MM.1S (cell line): Measurements from ENCODE around the gene DCUN1D3.

Experiments
- DNase-seq: peaks from one replicate; pipeline ENCODE4 v3.0.0-alpha.2; 2015
- H2AFZ ChIP-seq: fragments of 300-600 bp; sonication (generic); 2 replicates; pipeline ENCODE4 v1.6.0; 2016; ENCODE audit warnings: antibody characterized with exemption, low read length
- H3F3A ChIP-seq: fragments of 300-600 bp; sonication (generic); 2 replicates; pipeline ENCODE4 v1.6.1; 2016; ENCODE audit warnings: mild to moderate bottlenecking, antibody characterized with exemption, low read length, moderate library complexity, mixed read lengths; ENCODE audit not compliant: insufficient read depth
- H3K27ac ChIP-seq: fragments of 300-600 bp; sonication (generic); 2 replicates; pipeline ENCODE4 v1.5.1; 2016; ENCODE audit warnings: mild to moderate bottlenecking, low read length
- H3K27me3 ChIP-seq: fragments of 300-600 bp; sonication (generic); replicated peaks from 2 replicates; pipeline ENCODE4 v1.6.0; 2016; ENCODE audit warnings: low read length; ENCODE audit not compliant: insufficient read depth
- H3K36me3 ChIP-seq: fragments of 300-600 bp; sonication (generic); replicated peaks from 2 replicates; pipeline ENCODE4 v1.6.1; 2016; ENCODE audit warnings: mild to moderate bottlenecking, low read length, mixed read lengths; ENCODE audit not compliant: insufficient read depth
- H3K4me1 ChIP-seq: fragments of 300-600 bp; sonication (generic); 2 replicates; pipeline ENCODE4 v1.6.1; 2016; ENCODE audit warnings: low read length, mixed read lengths
- H3K4me2 ChIP-seq: fragments of 300-600 bp; sonication (generic); 2 replicates; pipeline ENCODE4 v1.6.0; 2016; ENCODE audit warnings: low read depth, low read length
- H3K4me3 ChIP-seq: fragments of 300-600 bp; sonication (generic); 2 replicates; pipeline ENCODE4 v1.5.1; 2016; ENCODE audit warnings: low read length, mixed read lengths
- H3K79me2 ChIP-seq: fragments of 300-600 bp; sonication (generic); 2 replicates; pipeline ENCODE4 v1.6.1; 2016; ENCODE audit warnings: mixed run types, low read length, mixed read lengths
- H3K9ac ChIP-seq: fragments of 300-600 bp; sonication (generic); 2 replicates; pipeline ENCODE4 v1.6.1; 2016; ENCODE audit warnings: low read length, mixed read lengths
- H3K9me2 ChIP-seq: fragments of 300-600 bp; sonication (generic); replicated peaks from 2 replicates; pipeline ENCODE4 v1.6.1; 2016; ENCODE audit warnings: mild to moderate bottlenecking, low read length, mixed read lengths; ENCODE audit not compliant: insufficient read depth
- H3K9me3 ChIP-seq: fragments of 300-600 bp; sonication (generic); replicated peaks from 2 replicates; pipeline ENCODE4 v1.6.1; 2016; ENCODE audit warnings: mild to moderate bottlenecking, low read length, mixed read lengths; ENCODE audit not compliant: insufficient read depth
- H4K20me1 ChIP-seq: fragments of 300-600 bp; sonication (generic); 2 replicates; pipeline ENCODE4 v1.6.1; 2016; ENCODE audit warnings: mild to moderate bottlenecking, low read length, moderate library complexity, mixed read lengths; ENCODE audit not compliant: insufficient read depth
- CTCF ChIP-seq: fragments of 300-600 bp; sonication (generic); IDR thresholded peaks from 2 replicates; pipeline ENCODE4 v1.5.1; 2016; ENCODE audit warnings: antibody characterized with exemption, low read length, mixed read lengths
- EZH2 ChIP-seq: fragments of 300-600 bp; sonication (generic); optimal IDR thresholded peaks from 2 replicates; pipeline ENCODE3; 2017; ENCODE audit warnings: low read depth, mild to moderate bottlenecking, antibody characterized with exemption, low read length, mixed read lengths
- EZH2phosphoT487 ChIP-seq: fragments of 300-600 bp; sonication (generic); IDR thresholded peaks from 2 replicates; pipeline ENCODE4 v1.6.1; 2018; ENCODE audit warnings: antibody characterized with exemption, low read length

DCUN1D3 gene

GRCh38 chr16:20814784-20815183 is 85.4 kb downstream of the DCUN1D3 start:
- TF ChIP-seq EZH2phosphoT487 = no peak
- no peak for TF ChIP-seq EZH2
- TF ChIP-seq CTCF = no peak
- Histone ChIP-seq H3K27ac (no peak overlapping the region), H3K27me3 (no peaks in the 10 kb centered on the region), H3F3A (no peaks in the 10 kb centered on the region), H3K4me3 (no peak overlapping the region), H3K9me3 (no peaks in the 10 kb centered on the region), H2AFZ (no peak overlapping the region), H3K4me2 (no peak overlapping the region), H4K20me1 (no peaks in the 10 kb centered on the region), H3K79me2 (no peaks in the 10 kb centered on the region), H3K4me1 (no peaks in the 10 kb centered on the region), H3K9me2 (no peaks in the 10 kb centered on the region), H3K9ac (no peak overlapping the region), H3K36me3 (no peaks in the 10 kb centered on the region)
- DNase-seq = no peak

- Histone ChIP-seq H3K4me2 (no peak overlapping the region), H3K9ac (no peak overlapping the region), H3F3A (no peaks in the 10 kb centered on the region; the same call in 1 of the 2 replicates), H3K9me3 (no peaks in the 10 kb centered on the region), H3K27me3 (no peaks in the 10 kb centered on the region), H3K79me2 (0 out of 2 replicates have a peak, but pooled peaks cover 2% of the 10 kb centered on the region), H4K20me1 (no peaks in the 10 kb centered on the region), H3K9me2 (no peaks in the 10 kb centered on the region), H3K36me3 (no peaks in the 10 kb centered on the region), H2AFZ (no peak overlapping the region), H3K27ac (no peak overlapping the region), H3K4me3 (no peak overlapping the region), H3K4me1 (peaks cover 3% of the 10 kb centered on the region; the same call in 1 of the 2 replicates)
- TF ChIP-seq CTCF (no peak), EZH2 (no peak), EZH2phosphoT487 (no peak)
- no peak for DNase-seq
These were observed 87.6 kb downstream of the DCUN1D3 start for GRCh38 chr16:20812510-20812909.

GRCh38 chr16:20811889-20812439 is 88.2 kb downstream of the DCUN1D3 start:
- Histone ChIP-seq H3K9me2 (no peaks in the 10 kb centered on the region), H4K20me1 (no peaks in the 10 kb centered on the region), H3K27me3 (no peaks in the 10 kb centered on the region), H3K9ac (no peak overlapping the region), H3K4me1 (peaks cover 3% of the 10 kb centered on the region; the same call in 1 of the 2 replicates), H2AFZ (no peak overlapping the region), H3K79me2 (0 out of 2 replicates have a peak, but pooled peaks cover 2% of the 10 kb centered on the region), H3K9me3 (no peaks in the 10 kb centered on the region), H3K4me3 (no peak overlapping the region), H3F3A (peaks cover 4% of the 10 kb centered on the region; the same call in 1 of the 2 replicates), H3K27ac (no peak overlapping the region), H3K4me2 (no peak overlapping the region), H3K36me3 (no peaks in the 10 kb centered on the region)
- no peak for DNase-seq
- no peak for TF ChIP-seq EZH2phosphoT487
- no peak for TF ChIP-seq EZH2
- TF ChIP-seq CTCF = no peak
